NCI-H2196 treated with DMSO at 0.1 percent for 48 hours (cell line): ENCODE measurements around the gene TNIP2.
"Not testable (repeated sequence)": the region's sequence is repeated elsewhere in the genome, so short reads cannot be mapped to it uniquely, and the experiment has no call there.

ENCODE experiments used
- DNase-seq: peaks from one replicate; lab custom pipeline; 2025; ENCODE audit not compliant: unreplicated experiment; lab: John Stamatoyannopoulos, UW

The TNIP2 gene

GRCh38 chr4:2745981-2746806 is 9.9 kb downstream of the TNIP2 start:
- no peak for DNase-seq

- no peak for DNase-seq
Observed at GRCh38 chr4:2745516-2745915, 10.6 kb downstream of the TNIP2 start.

- DNase-seq, result no peak
Observed at GRCh38 chr4:2744576-2745270, 11.4 kb downstream of the TNIP2 start.

GRCh38 chr4:2743518-2744445 is 12.4 kb downstream of the TNIP2 start:
- DNase-seq, result no peak

- DNase-seq, result no peak
Observed at GRCh38 chr4:2742823-2743517, 13.2 kb downstream of the TNIP2 start.

GRCh38 chr4:2742081-2742822 is 13.9 kb downstream of the TNIP2 start:
- no peak for DNase-seq

- DNase-seq, result no peak
Observed at GRCh38 chr4:2741626-2742025, 14.5 kb downstream of the TNIP2 start.

GRCh38 chr4:2738296-2738695 is 17.8 kb downstream of the TNIP2 start:
- DNase-seq, result not testable (repeated sequence)

GRCh38 chr4:2735869-2736268 is 20.3 kb downstream of the TNIP2 start:
- no peak for DNase-seq

- no peak for DNase-seq
Observed at GRCh38 chr4:2734612-2735011, 21.5 kb downstream of the TNIP2 start.

GRCh38 chr4:2733844-2734574 is 22.1 kb downstream of the TNIP2 start:
- DNase-seq, result no peak

GRCh38 chr4:2733001-2733843 is 22.9 kb downstream of the TNIP2 start:
- no peak for DNase-seq

GRCh38 chr4:2732526-2732925 is 23.6 kb downstream of the TNIP2 start:
- DNase-seq, result no peak

GRCh38 chr4:2731907-2732317 is 24.2 kb downstream of the TNIP2 start:
- DNase-seq, result no peak

GRCh38 chr4:2729533-2729875 is 26.6 kb downstream of the TNIP2 start:
- DNase-seq, result no peak

- no peak for DNase-seq
Observed at GRCh38 chr4:2728806-2729532, 27.2 kb downstream of the TNIP2 start.

- DNase-seq, result no peak
Observed at GRCh38 chr4:2728221-2728620, 27.9 kb downstream of the TNIP2 start.

GRCh38 chr4:2726881-2727280 is 29.3 kb downstream of the TNIP2 start:
- DNase-seq, result not testable (repeated sequence)
